Spleen (tissue), 7 donors: ENCODE measurements around the gene PRPF8.

Experiments used
- POLR2A ChIP-seq, 3 donors: fragments of 450-650 bp; IDR thresholded peaks; one replicate each; pipeline ENCODE4 v1.5.1; 2017; ENCODE audit warnings: antibody characterized with exemption in 3 of 3, mild to moderate bottlenecking in 1 of 3
- POLR2AphosphoS5 ChIP-seq, 3 donors: sonication (generic); formaldehyde crosslinking; IDR thresholded peaks; one replicate each; pipeline ENCODE4 v1.5.1; 2017; ENCODE audit warnings: antibody characterized with exemption in 3 of 3
- TF ChIP-seq, protein P1 (sequence below), 11 experiments: fragments of 200-600 bp in 7 of 11; fragments of 450-650 bp in 4 of 11; sonication (generic) in 4 of 11; IDR thresholded peaks in 8 of 11; conservative IDR thresholded peaks in 3 of 11; 1 replicate in 7 of 11; 2 replicates in 4 of 11; pipeline versions ENCODE4 v1.4.0 to v1.8.0; 2016 to 2021; ENCODE audit warnings: antibody characterized with exemption in 11 of 11, inconsistent platforms in 4 of 11, mild to moderate bottlenecking in 1 of 11
- donor health status: DM: no; HTN: no; CAD: no; lungs with moderate emphysema.
- donor health status: DM: no; HTN: no; CAD: no.
- donor health status: DM: no; HTN: no; CAD: no.

DNA sequence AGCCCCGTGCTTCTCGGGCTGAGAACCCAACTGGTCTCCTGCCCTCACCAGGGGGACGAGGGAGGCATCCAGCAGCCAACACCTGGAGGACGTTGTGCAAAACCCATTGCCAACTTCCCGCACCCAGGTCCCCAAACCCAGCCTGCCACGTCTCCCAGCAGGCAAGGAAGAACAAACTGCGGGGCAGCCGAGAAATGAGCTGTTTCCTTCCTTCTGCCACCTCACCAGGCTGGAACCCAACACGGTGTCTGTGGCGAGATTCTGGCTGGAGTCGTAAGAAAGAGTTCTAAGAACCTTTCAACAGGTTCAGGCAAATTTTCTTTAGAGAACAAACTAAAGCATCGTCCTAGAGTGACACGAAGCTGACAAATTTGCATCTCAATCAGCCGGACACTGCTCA is 59.6 kb downstream of the PRPF8 start:
- no peak for TF ChIP-seq POLR2A (IDR thresholded peaks at IDR 0.05)
- TF ChIP-seq, protein P1, sequence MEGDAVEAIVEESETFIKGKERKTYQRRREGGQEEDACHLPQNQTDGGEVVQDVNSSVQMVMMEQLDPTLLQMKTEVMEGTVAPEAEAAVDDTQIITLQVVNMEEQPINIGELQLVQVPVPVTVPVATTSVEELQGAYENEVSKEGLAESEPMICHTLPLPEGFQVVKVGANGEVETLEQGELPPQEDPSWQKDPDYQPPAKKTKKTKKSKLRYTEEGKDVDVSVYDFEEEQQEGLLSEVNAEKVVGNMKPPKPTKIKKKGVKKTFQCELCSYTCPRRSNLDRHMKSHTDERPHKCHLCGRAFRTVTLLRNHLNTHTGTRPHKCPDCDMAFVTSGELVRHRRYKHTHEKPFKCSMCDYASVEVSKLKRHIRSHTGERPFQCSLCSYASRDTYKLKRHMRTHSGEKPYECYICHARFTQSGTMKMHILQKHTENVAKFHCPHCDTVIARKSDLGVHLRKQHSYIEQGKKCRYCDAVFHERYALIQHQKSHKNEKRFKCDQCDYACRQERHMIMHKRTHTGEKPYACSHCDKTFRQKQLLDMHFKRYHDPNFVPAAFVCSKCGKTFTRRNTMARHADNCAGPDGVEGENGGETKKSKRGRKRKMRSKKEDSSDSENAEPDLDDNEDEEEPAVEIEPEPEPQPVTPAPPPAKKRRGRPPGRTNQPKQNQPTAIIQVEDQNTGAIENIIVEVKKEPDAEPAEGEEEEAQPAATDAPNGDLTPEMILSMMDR (IDR thresholded peaks at IDR 0.05 in 8 of 11, conservative IDR thresholded peaks at IDR 0.05 in 3 of 11) = no peak
- peak in 1 of 3 donors; percentile 27 for TF ChIP-seq POLR2AphosphoS5 (IDR thresholded peaks at IDR 0.05)
